Stimulated activated naive B cell treated with anti-CD40 and anti-IgM and Interleukin-4, amounts not matched to agents 10 μg/mL and 1 μg/mL and 100 μg/mL, for 72 hours (primary cell): ENCODE data around the gene ABTB2.

Experiments
- ATAC-seq, 2 donors: fragments of 150-1000 bp; cut with Tn5 transposase; replicated peaks; 2 replicates each; pipeline ENCODE4 v1.10.0; 2021; ENCODE audit warnings: moderate library complexity in 1 of 2
- DNase-seq: peaks from one replicate; pipeline ENCODE4 v3.0.0; 2021
- H3K27ac Mint-ChIP-seq: one replicate; pipeline ENCODE4 v1.8.0; 2022; ENCODE audit warnings: mild to moderate bottlenecking, mixed read lengths
- H3K27me3 Mint-ChIP-seq, 2 donors: one replicate each; pipeline ENCODE4 v1.8.0; 2022; ENCODE audit warnings: mixed read lengths in 2 of 2
- H3K36me3 Mint-ChIP-seq, 2 donors: one replicate each; pipeline ENCODE4 v1.8.0; 2022; ENCODE audit warnings: mixed read lengths in 2 of 2, mild to moderate bottlenecking in 1 of 2
- H3K4me1 Mint-ChIP-seq, 2 donors: one replicate each; pipeline ENCODE4 v1.8.0; 2022; ENCODE audit warnings: mixed read lengths in 2 of 2, mild to moderate bottlenecking in 1 of 2
- H3K4me3 Mint-ChIP-seq, 2 donors: one replicate each; pipeline ENCODE4 v1.8.0; 2022; ENCODE audit warnings: mild to moderate bottlenecking in 2 of 2, mixed read lengths in 2 of 2, moderate library complexity in 1 of 2
- H3K9me3 Mint-ChIP-seq, 2 donors: one replicate each; pipeline ENCODE4 v1.8.0; 2022; ENCODE audit warnings: mixed read lengths in 2 of 2, mild to moderate bottlenecking in 1 of 2

The ABTB2 gene

DNA sequence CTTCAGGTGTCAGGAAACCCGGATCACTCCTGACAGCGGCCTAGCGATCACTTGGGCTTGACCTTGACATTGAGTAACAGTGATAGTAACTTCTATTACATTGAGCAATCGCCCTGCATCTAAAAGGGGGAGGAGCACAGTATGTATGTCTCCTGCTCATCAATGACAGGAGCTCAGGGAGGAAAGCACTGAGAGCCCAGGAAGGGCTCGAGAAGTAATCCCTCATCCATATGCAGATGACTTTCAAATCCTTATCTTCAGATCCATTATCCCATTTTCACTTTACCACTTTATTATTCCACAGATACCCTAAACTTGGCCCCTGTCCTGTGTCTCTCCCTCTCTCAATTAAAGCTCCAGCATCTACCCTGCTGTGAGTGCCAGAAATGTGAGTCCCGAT lies 47.8 kb downstream of the ABTB2 start:
- ATAC-seq (no peak), DNase-seq (no peak)
- Mint-ChIP-seq H3K36me3 (peaks cover 4 to 34% of the 10 kb centered on the region in 2 donors), H3K4me3 (no peak overlapping the region), H3K27ac (no peak overlapping the region), H3K9me3 (no peaks in the 10 kb centered on the region), H3K4me1 (peaks cover 21 to 23% of the 10 kb centered on the region in 2 donors), H3K27me3 (peaks cover 0 to 11% of the 10 kb centered on the region in 2 donors)

DNA sequence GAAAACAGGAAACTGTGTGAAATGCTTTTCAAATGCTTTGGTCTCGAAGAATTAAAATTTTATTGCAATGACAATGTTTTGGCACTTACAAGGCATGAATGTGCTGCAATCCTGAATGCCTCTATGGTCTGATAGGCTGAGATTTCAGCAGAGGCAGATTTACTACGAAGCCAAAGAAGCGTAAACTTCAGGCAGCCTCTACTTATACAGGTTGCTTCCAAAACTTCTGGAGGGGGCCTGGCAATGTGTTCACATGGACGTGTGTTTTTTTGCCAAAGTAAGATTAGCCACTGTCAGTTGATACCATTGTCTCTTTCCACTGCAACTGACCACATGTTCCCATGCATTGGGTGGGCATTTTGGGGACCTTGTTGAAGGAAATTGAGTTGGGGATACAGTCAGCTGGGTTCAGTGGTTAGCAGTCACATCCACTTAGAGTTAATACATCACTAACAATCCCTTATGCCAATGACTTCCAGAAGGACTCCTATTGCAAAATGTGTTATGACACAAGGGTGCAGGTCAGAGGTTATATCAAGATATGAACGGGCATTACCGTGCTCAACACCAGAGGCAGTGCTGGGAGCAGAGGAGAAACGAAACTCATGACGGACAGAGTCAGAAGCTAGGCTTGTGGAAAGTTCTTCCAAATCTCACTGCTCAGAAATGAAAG lies 48.8 kb downstream of the ABTB2 start:
- H3K36me3 Mint-ChIP-seq: peaks cover 4 to 26% of the 10 kb centered on the region in 2 donors
- no peak overlapping the region for H3K4me3 Mint-ChIP-seq
- ATAC-seq (no peak), DNase-seq (no peak)
- H3K27me3 Mint-ChIP-seq: peaks cover 0 to 11% of the 10 kb centered on the region in 2 donors
- H3K9me3 Mint-ChIP-seq: no peaks in the 10 kb centered on the region
- H3K27ac Mint-ChIP-seq: peak overlapping the region; percentile 67
- H3K4me1 Mint-ChIP-seq: peaks cover 19 to 23% of the 10 kb centered on the region in 2 donors

DNA sequence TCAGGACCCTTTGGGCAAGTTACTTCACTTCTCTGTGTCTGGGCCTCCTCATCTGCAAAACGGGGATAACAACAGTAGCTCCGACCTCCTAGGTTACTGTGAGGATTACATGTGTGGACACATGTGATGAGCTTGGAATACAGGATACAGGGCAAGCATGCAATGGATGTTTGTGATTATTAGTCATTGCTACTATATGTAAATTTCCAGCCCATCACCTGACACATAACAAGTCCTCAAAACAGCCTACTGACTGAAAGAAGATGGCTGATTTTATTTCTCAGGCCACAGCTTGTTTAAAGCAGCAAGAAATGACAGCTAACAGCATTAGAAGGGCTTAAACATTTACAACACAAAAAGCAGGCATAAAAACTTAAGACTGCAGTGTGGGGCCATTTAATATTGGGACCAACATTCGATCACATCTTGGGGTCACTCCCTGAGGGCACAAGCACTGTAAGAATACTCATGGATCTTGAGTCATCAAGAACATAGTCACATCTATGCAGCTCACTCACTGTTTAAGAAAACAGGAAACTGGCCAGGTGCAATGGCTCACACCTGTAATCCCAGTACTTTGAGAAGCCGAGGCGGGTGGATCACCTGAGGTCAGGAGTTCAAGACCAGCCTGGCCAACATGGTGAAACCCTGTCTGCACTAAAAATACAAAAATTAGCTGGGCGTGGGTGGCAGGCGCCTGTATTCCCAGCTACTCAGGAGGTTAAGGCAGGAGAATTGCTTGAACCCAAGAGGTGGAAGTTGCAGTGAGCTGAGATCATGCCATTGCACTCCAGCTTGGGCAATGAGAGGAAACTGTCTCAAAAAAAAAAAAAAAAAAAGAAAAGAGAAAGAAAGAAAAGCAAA lies 49.5 kb downstream of the ABTB2 start:
- H3K9me3 Mint-ChIP-seq: no peaks in the 10 kb centered on the region
- DNase-seq (no peak), ATAC-seq (no peak)
- H3K27ac Mint-ChIP-seq: no peak overlapping the region
- H3K27me3 Mint-ChIP-seq: peaks cover 0 to 11% of the 10 kb centered on the region in 2 donors
- H3K4me1 Mint-ChIP-seq: peaks cover 15 to 17% of the 10 kb centered on the region in 2 donors
- no peak overlapping the region for H3K4me3 Mint-ChIP-seq
- H3K36me3 Mint-ChIP-seq: peaks cover 3 to 26% of the 10 kb centered on the region in 2 donors

DNA sequence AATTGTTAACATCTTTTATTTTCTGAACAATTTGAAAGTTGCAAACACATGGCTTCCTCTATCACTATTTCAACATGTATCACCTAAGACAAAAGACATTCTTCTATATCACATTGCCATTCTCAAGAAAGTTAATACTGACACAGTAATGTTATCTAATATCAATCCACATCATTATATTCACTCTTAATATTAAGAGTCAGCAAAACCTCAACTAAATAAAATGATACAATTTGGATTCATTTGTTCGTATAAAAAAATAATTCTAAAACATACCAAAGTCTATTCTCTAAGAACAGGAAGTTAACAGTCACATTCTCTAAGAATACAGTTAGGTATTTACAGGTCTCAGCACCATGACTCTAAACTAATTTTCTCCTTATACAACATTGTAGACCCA lies 52.0 kb downstream of the ABTB2 start:
- Mint-ChIP-seq H3K4me3 (no peak overlapping the region), H3K27me3 (peaks cover 0 to 5% of the 10 kb centered on the region in 2 donors), H3K36me3 (peaks cover 0 to 19% of the 10 kb centered on the region in 2 donors), H3K4me1 (peaks cover 26 to 29% of the 10 kb centered on the region in 2 donors), H3K9me3 (no peaks in the 10 kb centered on the region), H3K27ac (no peak overlapping the region)
- DNase-seq (no peak), ATAC-seq (no peak)

DNA sequence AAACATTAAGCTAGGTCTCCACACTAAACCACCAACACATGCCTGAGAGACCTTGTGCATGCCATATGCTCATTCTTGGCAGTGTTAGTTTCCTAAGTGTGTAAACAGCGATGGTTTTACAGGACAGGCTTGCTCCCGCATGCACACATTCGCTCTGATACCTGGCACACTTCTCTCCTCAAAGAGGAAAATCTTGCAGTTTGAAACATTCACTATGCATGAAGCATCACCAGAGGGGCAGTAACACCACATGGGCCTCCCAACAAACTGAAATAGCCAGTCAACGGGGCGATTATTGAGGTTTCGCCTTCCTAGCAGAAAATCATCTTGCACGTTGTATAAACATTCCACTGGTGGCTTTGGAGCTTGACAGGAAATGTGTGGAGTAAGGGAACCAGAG lies 52.6 kb downstream of the ABTB2 start:
- H3K36me3 Mint-ChIP-seq: peaks cover 0 to 13% of the 10 kb centered on the region in 2 donors
- no peak for ATAC-seq
- DNase-seq: no peak
- peaks cover 27 to 34% of the 10 kb centered on the region in 2 donors for H3K4me1 Mint-ChIP-seq
- no peaks in the 10 kb centered on the region for H3K9me3 Mint-ChIP-seq
- no peak overlapping the region for H3K4me3 Mint-ChIP-seq
- H3K27ac Mint-ChIP-seq: no peak overlapping the region
- no peaks in the 10 kb centered on the region for H3K27me3 Mint-ChIP-seq

DNA sequence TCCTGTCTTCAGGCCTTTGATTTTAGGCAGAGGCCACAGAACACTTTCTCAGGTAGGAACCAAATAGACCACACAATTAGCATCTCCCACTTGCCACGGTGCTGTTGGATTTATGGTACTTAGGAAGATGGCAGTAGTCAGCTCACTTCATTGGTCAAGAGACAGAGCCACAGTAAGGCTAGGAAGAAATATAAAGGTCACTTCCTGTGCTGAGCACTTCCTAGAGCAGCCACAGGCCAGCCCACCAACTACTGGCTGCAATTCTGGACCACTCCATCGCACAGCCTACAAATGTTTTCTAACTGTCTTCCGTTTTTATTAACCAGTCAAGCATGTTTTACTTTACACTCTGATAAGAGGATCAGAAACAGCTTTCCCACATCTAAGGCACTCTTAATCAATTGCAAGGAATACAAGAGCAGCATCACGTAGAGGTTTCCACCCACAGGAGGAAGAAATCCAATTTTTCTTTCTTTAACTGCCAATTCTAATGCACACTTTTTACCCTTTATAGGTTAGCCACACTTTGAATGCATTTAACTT lies 54.7 kb downstream of the ABTB2 start:
- Mint-ChIP-seq H3K9me3 (no peaks in the 10 kb centered on the region), H3K4me1 (peaks cover 26 to 34% of the 10 kb centered on the region in 2 donors), H3K36me3 (peaks cover 0 to 10% of the 10 kb centered on the region in 2 donors), H3K27me3 (no peaks in the 10 kb centered on the region), H3K4me3 (no peak overlapping the region), H3K27ac (peak overlapping the region; percentile 74)
- ATAC-seq (peak; percentile 31 to 41), DNase-seq (no peak)

DNA sequence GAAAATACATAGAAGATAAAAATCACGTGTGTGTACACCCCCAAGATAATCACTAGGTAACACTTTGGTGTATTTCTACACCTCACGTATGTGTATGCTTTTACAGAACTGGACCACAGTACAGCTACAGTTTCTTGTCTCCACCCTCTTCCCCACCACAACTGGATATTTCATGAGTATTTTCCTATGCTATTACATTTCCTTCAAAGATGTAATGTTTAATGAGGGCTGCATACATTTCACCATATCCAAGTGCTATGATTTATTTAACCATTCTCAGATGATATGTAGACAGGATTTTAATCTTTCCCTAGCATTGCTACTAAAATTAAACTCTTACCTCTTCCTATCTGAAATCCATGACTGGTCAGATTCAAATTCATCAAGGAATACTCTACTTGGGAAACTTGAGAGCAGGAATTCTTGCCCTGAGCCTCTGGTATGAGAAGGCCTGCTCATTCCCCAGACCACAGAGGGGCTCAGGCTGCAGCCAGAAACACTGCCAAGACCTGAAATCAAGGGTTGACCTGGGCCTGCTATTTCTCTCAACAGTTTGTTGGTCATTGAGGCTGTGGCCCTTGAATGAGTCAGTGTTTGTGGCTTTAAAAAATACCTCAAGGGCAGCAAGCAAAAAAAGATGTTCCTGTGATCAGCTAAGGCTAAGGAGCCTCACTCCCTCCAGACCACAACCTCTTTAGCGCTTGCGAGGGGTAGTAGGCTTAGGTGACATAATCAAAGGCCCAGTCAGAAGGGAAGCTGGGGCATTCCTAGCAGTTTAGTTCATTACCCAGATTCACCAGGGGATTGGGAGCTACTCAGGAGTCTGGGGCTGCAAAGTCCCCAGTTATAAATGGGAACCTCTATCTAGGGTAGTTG lies 55.5 kb downstream of the ABTB2 start:
- Mint-ChIP-seq H3K4me1 (peaks cover 24 to 31% of the 10 kb centered on the region in 2 donors), H3K27me3 (no peaks in the 10 kb centered on the region), H3K27ac (no peak overlapping the region), H3K9me3 (no peaks in the 10 kb centered on the region), H3K4me3 (no peak overlapping the region), H3K36me3 (peaks cover 2 to 4% of the 10 kb centered on the region in 2 donors)
- DNase-seq: peak; percentile 3
- peak; percentile 74 to 86 for ATAC-seq

DNA sequence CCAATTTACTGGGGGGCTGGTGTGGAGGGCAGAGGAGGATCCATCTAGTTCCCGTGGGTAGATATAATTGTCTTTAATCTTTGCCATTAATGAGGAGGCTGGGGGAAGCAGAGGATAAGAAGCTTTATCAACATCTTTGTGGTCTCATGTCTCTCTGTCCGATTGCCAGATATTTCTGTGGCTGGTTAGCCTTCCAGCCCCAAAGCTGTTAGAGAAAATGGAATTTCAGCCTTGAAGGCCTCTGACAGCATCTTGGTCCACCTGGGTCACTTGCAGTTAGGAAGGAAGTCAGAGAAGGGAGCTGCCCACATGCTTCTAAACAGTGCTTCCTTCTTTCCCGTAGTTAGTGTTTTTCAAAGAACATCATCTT lies 56.9 kb downstream of the ABTB2 start:
- Mint-ChIP-seq H3K36me3 (peaks cover 6% of the 10 kb centered on the region in 2 donors), H3K27ac (peak overlapping the region; percentile 76), H3K4me3 (peak overlapping the region; percentile 59 to 63), H3K4me1 (peaks cover 21 to 27% of the 10 kb centered on the region in 2 donors), H3K27me3 (no peaks in the 10 kb centered on the region), H3K9me3 (no peaks in the 10 kb centered on the region)
- ATAC-seq (no peak), DNase-seq (no peak)

DNA sequence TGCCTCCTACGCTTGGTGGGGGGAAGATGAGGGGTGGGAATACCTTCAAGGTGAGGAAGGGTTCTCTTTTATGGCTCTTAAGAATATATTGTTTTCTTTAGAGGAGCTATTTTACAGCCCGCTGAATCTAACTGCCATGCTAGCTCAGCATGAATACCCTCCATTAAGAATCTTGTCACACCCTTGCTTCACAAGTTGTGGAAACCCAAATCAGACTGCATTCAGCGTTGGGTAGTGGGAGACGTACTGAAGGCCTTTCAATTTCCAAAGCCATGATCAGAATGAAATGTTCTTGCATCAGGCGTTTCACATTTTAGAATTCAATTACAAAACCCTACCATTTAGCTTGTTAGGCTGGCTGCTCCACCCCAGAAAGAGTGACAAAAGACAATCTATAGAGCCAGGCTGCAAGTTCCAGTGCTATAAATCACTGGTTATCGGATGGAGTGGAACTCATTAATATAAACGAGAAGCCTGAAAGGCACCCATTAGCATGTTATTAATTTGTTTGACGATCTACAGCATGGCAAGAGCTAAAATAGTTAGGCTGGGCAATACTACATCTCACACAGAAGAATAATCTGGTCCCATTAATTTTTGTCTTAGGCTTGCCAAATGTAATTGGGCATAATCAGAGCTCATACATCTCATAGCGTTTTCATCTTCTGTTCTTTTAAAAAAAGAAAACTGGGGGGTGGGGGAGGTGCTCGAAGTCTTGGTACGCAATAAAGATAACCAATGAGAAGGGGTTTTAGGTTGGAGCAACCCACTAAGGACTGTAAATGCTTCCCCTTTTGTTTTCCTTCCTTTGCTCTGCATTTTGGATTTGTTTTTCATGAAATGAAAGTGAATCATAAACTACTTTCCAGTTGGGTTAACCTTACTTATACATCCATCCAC lies 57.5 kb downstream of the ABTB2 start:
- H3K36me3 Mint-ChIP-seq: peaks cover 9 to 10% of the 10 kb centered on the region in 2 donors
- DNase-seq (no peak), ATAC-seq (peak; percentile 47 to 52)
- peaks cover 19 to 27% of the 10 kb centered on the region in 2 donors for H3K4me1 Mint-ChIP-seq
- no peaks in the 10 kb centered on the region for H3K27me3 Mint-ChIP-seq
- H3K4me3 Mint-ChIP-seq: peak overlapping the region; percentile 59 to 63
- H3K9me3 Mint-ChIP-seq: no peaks in the 10 kb centered on the region
- peak overlapping the region; percentile 76 for H3K27ac Mint-ChIP-seq

DNA sequence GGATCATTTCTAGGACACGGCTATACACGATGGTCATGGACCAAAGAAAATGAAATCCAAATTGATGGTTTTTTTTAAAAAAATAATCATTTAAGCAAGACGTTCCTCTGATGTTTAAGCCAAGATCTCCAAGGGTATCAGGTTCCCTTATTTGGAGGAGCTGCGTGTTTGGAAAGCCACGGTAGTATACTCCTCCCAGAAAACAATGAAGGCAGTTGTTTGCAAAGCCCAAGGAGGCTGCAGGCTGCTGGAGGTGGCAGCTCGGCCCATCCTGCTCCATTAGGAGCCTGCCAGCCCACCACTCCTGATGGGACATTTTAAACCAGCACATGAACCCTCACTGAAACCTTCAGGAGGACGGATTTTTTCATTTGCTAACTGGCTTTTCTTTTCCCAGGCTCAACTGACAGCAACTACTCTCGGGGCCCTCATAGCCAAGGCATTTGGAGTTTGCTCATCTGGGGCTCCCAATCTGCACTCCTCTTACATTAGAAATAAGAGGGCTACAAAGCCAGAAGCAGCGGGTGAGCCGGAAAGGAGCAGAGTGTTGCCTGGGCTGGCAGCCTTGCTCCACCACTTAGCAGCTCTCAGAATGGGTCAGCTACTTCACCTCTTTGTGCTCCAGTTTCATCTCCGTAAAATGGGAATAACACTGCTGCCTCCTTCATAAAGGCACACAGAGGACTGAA lies 58.4 kb downstream of the ABTB2 start:
- Mint-ChIP-seq H3K27me3 (no peaks in the 10 kb centered on the region), H3K9me3 (no peaks in the 10 kb centered on the region), H3K4me1 (peaks cover 19 to 27% of the 10 kb centered on the region in 2 donors), H3K36me3 (peaks cover 12% of the 10 kb centered on the region in 2 donors), H3K4me3 (no peak overlapping the region), H3K27ac (no peak overlapping the region)
- DNase-seq (no peak), ATAC-seq (no peak)

DNA sequence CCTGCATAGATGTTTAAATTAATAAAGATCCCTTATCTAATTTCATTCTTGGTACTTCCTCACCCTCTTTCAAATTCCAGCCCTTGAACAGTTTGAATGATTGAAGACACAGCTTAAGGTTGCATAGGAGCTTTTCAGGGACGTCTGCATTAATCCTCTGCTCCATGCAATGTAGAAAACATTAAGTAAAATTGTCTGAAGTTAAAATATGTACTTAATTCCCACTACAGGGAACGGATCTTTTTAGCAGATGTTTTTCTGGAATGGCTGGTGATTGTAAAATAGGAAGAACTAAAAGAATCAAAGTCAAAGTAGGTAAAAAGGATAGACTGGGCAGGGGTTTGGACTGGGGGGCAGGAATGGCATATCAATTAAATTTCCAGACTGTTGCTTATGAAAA lies 58.9 kb downstream of the ABTB2 start:
- Mint-ChIP-seq H3K9me3 (no peaks in the 10 kb centered on the region), H3K27me3 (no peaks in the 10 kb centered on the region), H3K36me3 (peaks cover 17 to 18% of the 10 kb centered on the region in 2 donors), H3K27ac (no peak overlapping the region), H3K4me1 (peaks cover 19 to 27% of the 10 kb centered on the region in 2 donors), H3K4me3 (no peak overlapping the region)
- DNase-seq (no peak), ATAC-seq (no peak)

DNA sequence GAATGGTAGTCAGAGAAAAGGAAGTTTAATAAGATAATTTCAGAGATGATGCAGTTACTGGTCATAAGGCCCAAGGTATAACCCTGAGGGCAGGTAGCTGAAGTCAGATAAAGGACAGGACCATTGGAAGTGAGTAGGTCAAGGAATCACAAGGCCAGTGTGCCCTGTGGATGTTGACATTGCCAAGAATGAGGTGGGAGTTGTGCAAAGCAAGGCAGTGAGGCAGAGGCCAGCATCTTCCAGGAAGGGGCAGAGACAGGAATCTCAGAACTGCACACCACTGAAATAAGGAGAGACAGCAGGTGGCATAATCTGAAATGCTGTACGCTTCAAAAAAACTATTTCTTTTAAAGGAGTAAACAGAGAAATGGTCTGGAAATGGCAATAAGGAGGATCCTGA lies 61.4 kb downstream of the ABTB2 start:
- no peak overlapping the region for H3K27ac Mint-ChIP-seq
- peaks cover 6 to 10% of the 10 kb centered on the region in 2 donors for H3K4me1 Mint-ChIP-seq

DNA sequence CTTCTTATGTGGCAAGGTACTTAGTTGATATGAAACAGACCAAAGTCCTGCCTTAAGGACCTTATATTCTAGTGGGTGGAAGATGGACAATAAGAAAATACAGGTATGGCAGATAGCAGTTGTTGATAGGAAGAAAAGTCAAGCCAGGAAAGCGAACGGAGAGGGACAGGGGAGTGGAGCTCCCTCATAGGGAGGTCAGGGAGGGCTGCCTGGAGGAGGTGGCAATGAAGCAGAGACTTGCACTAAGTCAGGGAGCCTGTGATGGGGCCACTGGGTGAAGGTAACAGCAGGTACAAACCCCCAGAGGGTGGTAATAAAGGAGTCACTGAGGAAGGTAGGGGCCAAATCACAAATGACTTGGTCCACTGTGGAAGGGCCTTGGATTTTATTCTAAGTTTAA lies 65.3 kb downstream of the ABTB2 start:
- H3K4me3 Mint-ChIP-seq: no peak overlapping the region
- no peak for DNase-seq
- H3K9me3 Mint-ChIP-seq: no peaks in the 10 kb centered on the region
- peaks cover 0 to 1% of the 10 kb centered on the region in 2 donors for H3K4me1 Mint-ChIP-seq
- no peak overlapping the region for H3K27ac Mint-ChIP-seq
- no peak for ATAC-seq
- H3K36me3 Mint-ChIP-seq: peaks cover 15 to 32% of the 10 kb centered on the region in 2 donors
- H3K27me3 Mint-ChIP-seq: no peaks in the 10 kb centered on the region

More for the DNA sequence above, 61.4 kb downstream of the ABTB2 start:
- Mint-ChIP-seq H3K27me3 (no peaks in the 10 kb centered on the region), H3K9me3 (no peaks in the 10 kb centered on the region), H3K36me3 (peaks cover 17 to 32% of the 10 kb centered on the region in 2 donors), H3K4me3 (no peak overlapping the region)
- ATAC-seq (no peak), DNase-seq (no peak)
